Measurements from ENCODE around the gene BMPR1B. TPM values are rescaled to one million over a fixed set of nuclear protein-coding genes. Genes with fewer than 3 reads are reported as not detected.

Gene BMPR1B
- total RNA-seq, 3 donors from 2014 or later (not counting 1 experiment from before 2014, with no cell fraction given): 0.25 TPM; not detected in 2

GRCh38 chr4:94813221-94813620 is 55.5 kb downstream of the BMPR1B start:
- Mint-ChIP-seq H3K9me3 (peaks cover 0 to 2% of the 10 kb centered on the region in 2 donors), H3K4me1 (no peaks in the 10 kb centered on the region), H3K36me3 (no peaks in the 10 kb centered on the region), H3K27me3 (ENCODE audit: low read depth in 2 of 2) (peaks cover 0 to 3% of the 10 kb centered on the region in 2 donors), H3K27ac (no peak overlapping the region), H3K4me3 (no peak overlapping the region)
- H3K9me3 ChIP-seq (ENCODE audit: control insufficient read depth, insufficient read depth, low read length): no peaks in the 10 kb centered on the region
- no peaks in the 10 kb centered on the region for H3K36me3 ChIP-seq (ENCODE audit: control insufficient read depth, insufficient read depth, low read length)
- DNase-seq: no peak
- no peak for TF ChIP-seq CTCF (IDR thresholded peaks at IDR 0.05)
- intact Hi-C loops (cut with micrococcal nuclease): no loop called here
- H3K4me3 ChIP-seq (ENCODE audit: low read length): no peak overlapping the region
- no peaks in the 10 kb centered on the region for H3K27me3 ChIP-seq (ENCODE audit: control insufficient read depth, insufficient read depth, low read length)
- H3K4me1 ChIP-seq (ENCODE audit: control insufficient read depth, insufficient read depth, low read length): no peaks in the 10 kb centered on the region
- no peak overlapping the region for H3K27ac ChIP-seq (ENCODE audit: low read length)
- 85% methylated on average over 6 of the region's 6 CpGs for WGBS (ENCODE audit: insufficient coverage)
- no peak for ATAC-seq

GRCh38 chr4:94814237-94814636 is 56.5 kb downstream of the BMPR1B start:
- no peak overlapping the region for H3K4me3 Mint-ChIP-seq
- H3K4me1 ChIP-seq (ENCODE audit: control insufficient read depth, insufficient read depth, low read length): no peaks in the 10 kb centered on the region
- H3K9me3 Mint-ChIP-seq: peaks cover 0 to 2% of the 10 kb centered on the region in 2 donors
- intact Hi-C loops (cut with micrococcal nuclease): no loop called here
- no peak overlapping the region for H3K27ac ChIP-seq (ENCODE audit: low read length)
- H3K36me3 ChIP-seq (ENCODE audit: control insufficient read depth, insufficient read depth, low read length): no peaks in the 10 kb centered on the region
- H3K36me3 Mint-ChIP-seq: no peaks in the 10 kb centered on the region
- TF ChIP-seq CTCF (IDR thresholded peaks at IDR 0.05): no peak
- H3K27me3 ChIP-seq (ENCODE audit: control insufficient read depth, insufficient read depth, low read length): no peaks in the 10 kb centered on the region
- H3K4me3 ChIP-seq (ENCODE audit: low read length): no peak overlapping the region
- peaks cover 0 to 3% of the 10 kb centered on the region in 2 donors for H3K27me3 Mint-ChIP-seq (ENCODE audit: low read depth in 2 of 2)
- DNase-seq (no peak), ATAC-seq (no peak)
- H3K4me1 Mint-ChIP-seq: no peaks in the 10 kb centered on the region
- H3K27ac Mint-ChIP-seq: no peak overlapping the region
- no peaks in the 10 kb centered on the region for H3K9me3 ChIP-seq (ENCODE audit: control insufficient read depth, insufficient read depth, low read length)

- Mint-ChIP-seq H3K4me3 (no peak overlapping the region), H3K36me3 (no peaks in the 10 kb centered on the region), H3K27me3 (ENCODE audit: low read depth in 2 of 2) (peaks cover 0 to 2% of the 10 kb centered on the region in 2 donors), H3K9me3 (no peaks in the 10 kb centered on the region), H3K27ac (no peak overlapping the region), H3K4me1 (no peaks in the 10 kb centered on the region)
- Histone ChIP-seq H3K4me1 (ENCODE audit: control insufficient read depth, insufficient read depth, low read length) (no peaks in the 10 kb centered on the region), H3K27ac (ENCODE audit: low read length) (no peak overlapping the region), H3K27me3 (ENCODE audit: control insufficient read depth, insufficient read depth, low read length) (no peaks in the 10 kb centered on the region), H3K9me3 (ENCODE audit: control insufficient read depth, insufficient read depth, low read length) (no peaks in the 10 kb centered on the region), H3K4me3 (ENCODE audit: low read length) (no peak overlapping the region), H3K36me3 (ENCODE audit: control insufficient read depth, insufficient read depth, low read length) (no peaks in the 10 kb centered on the region)
- intact Hi-C loops (cut with micrococcal nuclease): no loop called here
- no peak for ATAC-seq
- WGBS (ENCODE audit: insufficient coverage): 76% methylated on average over 3 of the region's 4 CpGs
- TF ChIP-seq CTCF (IDR thresholded peaks at IDR 0.05): no peak
- no peak for DNase-seq
Measured at GRCh38 chr4:94819371-94820168, 61.8 kb downstream of the BMPR1B start.

GRCh38 chr4:94826206-94826605 is 68.5 kb downstream of the BMPR1B start:
- Mint-ChIP-seq H3K36me3 (no peaks in the 10 kb centered on the region), H3K9me3 (no peaks in the 10 kb centered on the region), H3K27ac (no peak overlapping the region), H3K27me3 (ENCODE audit: low read depth in 2 of 2) (peaks cover 0 to 2% of the 10 kb centered on the region in 2 donors), H3K4me1 (no peaks in the 10 kb centered on the region), H3K4me3 (no peak overlapping the region)
- intact Hi-C loops (cut with micrococcal nuclease): no loop called here
- no peak for ATAC-seq
- Histone ChIP-seq H3K27ac (ENCODE audit: low read length) (no peak overlapping the region), H3K36me3 (ENCODE audit: control insufficient read depth, insufficient read depth, low read length) (no peaks in the 10 kb centered on the region), H3K9me3 (ENCODE audit: control insufficient read depth, insufficient read depth, low read length) (no peaks in the 10 kb centered on the region), H3K27me3 (ENCODE audit: control insufficient read depth, insufficient read depth, low read length) (no peaks in the 10 kb centered on the region), H3K4me1 (ENCODE audit: control insufficient read depth, insufficient read depth, low read length) (no peaks in the 10 kb centered on the region), H3K4me3 (ENCODE audit: low read length) (no peak overlapping the region)
- no peak for TF ChIP-seq CTCF (IDR thresholded peaks at IDR 0.05)
- 41% methylated on average over 4 of the region's 5 CpGs for WGBS (ENCODE audit: insufficient coverage)
- no peak for DNase-seq

Data from natural killer cell (primary cell).